H9 (cell line): Measurements from ENCODE around the gene DNAJC8. TPM values are rescaled to one million over a fixed set of nuclear protein-coding genes. Genes with fewer than 3 reads are reported as not detected.

Source experiments
- DNase-seq: peaks from one replicate; pipeline ENCODE4 v3.0.0-alpha.2; 2017
- H2AFZ ChIP-seq: one replicate; pipeline ENCODE4 v1.6.1; 2013; ENCODE audit warnings: mild to moderate bottlenecking, low read length, control low read depth, moderate library complexity
- H2AK5ac ChIP-seq: 2 replicates; pipeline ENCODE4 v1.6.1; 2013; ENCODE audit warnings: low read length, control low read depth, mixed read lengths; ENCODE audit not compliant: insufficient read length
- H2BK120ac ChIP-seq: one replicate; pipeline ENCODE4 v1.6.1; 2013; ENCODE audit warnings: low read depth, mild to moderate bottlenecking, low read length, control low read depth, inconsistent platforms; ENCODE audit not compliant: poor library complexity, severe bottlenecking
- H2BK12ac ChIP-seq: 2 replicates; pipeline ENCODE4 v1.6.1; 2013; ENCODE audit warnings: low read length, control low read depth, mixed read lengths, low read depth; ENCODE audit not compliant: insufficient read length
- H2BK15ac ChIP-seq: 2 replicates; pipeline ENCODE4 v1.6.1; 2013; ENCODE audit warnings: low read depth, low read length, control low read depth
- H2BK20ac ChIP-seq: one replicate; pipeline ENCODE4 v1.6.1; 2013; ENCODE audit warnings: low read depth, mild to moderate bottlenecking, low read length, control low read depth, inconsistent platforms; ENCODE audit not compliant: poor library complexity, severe bottlenecking
- H2BK5ac ChIP-seq: 2 replicates; pipeline ENCODE4 v1.6.1; 2013; ENCODE audit warnings: low read length, control low read depth, mixed read lengths; ENCODE audit not compliant: insufficient read length
- H3K14ac ChIP-seq: 2 replicates; pipeline ENCODE4 v1.6.1; 2013; ENCODE audit warnings: low read length, control low read depth; ENCODE audit not compliant: insufficient read depth
- H3K18ac ChIP-seq: 2 replicates; pipeline ENCODE4 v1.6.1; 2013; ENCODE audit warnings: low read depth, mild to moderate bottlenecking, mixed read lengths, low read length, control low read depth; ENCODE audit not compliant: insufficient read length
- H3K23ac ChIP-seq: 2 replicates; pipeline ENCODE4 v1.6.1; 2013; ENCODE audit warnings: low read length, control low read depth, mixed read lengths, low read depth; ENCODE audit not compliant: insufficient read length
- H3K23me2 ChIP-seq: 2 replicates; pipeline ENCODE4 v1.6.1; 2013; ENCODE audit warnings: low read depth, mild to moderate bottlenecking, mixed read lengths, low read length, control low read depth; ENCODE audit not compliant: insufficient read length, poor library complexity, severe bottlenecking
- H3K27ac ChIP-seq: 2 replicates; pipeline ENCODE4 v1.5.1; 2013; ENCODE audit warnings: low read length, control low read depth, mixed read lengths, low read depth; ENCODE audit not compliant: insufficient read length
- H3K27me3 ChIP-seq: 2 replicates; pipeline ENCODE4 v1.6.1; 2013; ENCODE audit warnings: low read length, control low read depth, inconsistent platforms; ENCODE audit not compliant: insufficient read depth
- H3K4ac ChIP-seq: 2 replicates; pipeline ENCODE4 v1.6.1; 2013; ENCODE audit warnings: low read depth, mild to moderate bottlenecking, control low read depth, inconsistent platforms, low read length, moderate library complexity
- H3K4me1 ChIP-seq: 2 replicates; pipeline ENCODE4 v1.6.1; 2013; ENCODE audit warnings: low read length, control low read depth, inconsistent platforms; ENCODE audit not compliant: insufficient read depth
- H3K4me2 ChIP-seq: 2 replicates; pipeline ENCODE4 v1.6.1; 2013; ENCODE audit warnings: low read length, control low read depth, mixed read lengths; ENCODE audit not compliant: insufficient read length, insufficient read depth
- H3K56ac ChIP-seq: 2 replicates; pipeline ENCODE4 v1.6.1; 2013; ENCODE audit warnings: low read depth, mild to moderate bottlenecking, mixed read lengths, low read length, control low read depth; ENCODE audit not compliant: insufficient read length
- H3K79me1 ChIP-seq: 2 replicates; pipeline ENCODE4 v1.6.1; 2013; ENCODE audit warnings: low read depth, mild to moderate bottlenecking, moderate library complexity, low read length, control low read depth, inconsistent platforms; ENCODE audit not compliant: insufficient read depth, poor library complexity, severe bottlenecking
- H3K79me2 ChIP-seq: 2 replicates; pipeline ENCODE4 v1.6.1; 2013; ENCODE audit warnings: low read length, control low read depth, inconsistent platforms; ENCODE audit not compliant: insufficient read depth
- H3K9ac ChIP-seq: 2 replicates; pipeline ENCODE4 v1.6.1; 2013; ENCODE audit warnings: low read length, control low read depth, mixed read lengths; ENCODE audit not compliant: insufficient read length; ENCODE audit errors: extremely low read depth
- H3K9me3 ChIP-seq: one replicate; pipeline ENCODE4 v1.6.1; 2013; ENCODE audit warnings: low read depth, low read length, inconsistent platforms; ENCODE audit not compliant: control insufficient read depth
- H3T11ph ChIP-seq: one replicate; pipeline ENCODE4 v1.6.1; 2013; ENCODE audit warnings: mild to moderate bottlenecking, low read length, control low read depth, inconsistent platforms
- H4K20me1 ChIP-seq: one replicate; pipeline ENCODE4 v1.6.1; 2013; ENCODE audit not compliant: control insufficient read depth, insufficient read length, insufficient read depth
- H4K5ac ChIP-seq: 2 replicates; pipeline ENCODE4 v1.6.1; 2013; ENCODE audit warnings: low read depth, mild to moderate bottlenecking, mixed read lengths, low read length, control low read depth; ENCODE audit not compliant: insufficient read length
- H4K8ac ChIP-seq: replicated peaks from 2 replicates; pipeline ENCODE4 v1.6.1; 2013; ENCODE audit warnings: low read length, control low read depth, mixed read lengths, low read depth; ENCODE audit not compliant: insufficient read length
- H4K91ac ChIP-seq: 2 replicates; pipeline ENCODE4 v1.6.1; 2013; ENCODE audit warnings: low read depth, mild to moderate bottlenecking, moderate library complexity, mixed read lengths, low read length, control low read depth; ENCODE audit not compliant: insufficient read length
- H3K27ac Mint-ChIP-seq, 3 experiments: 2 replicates in 2 of 3; 3 replicates in 1 of 3; pipeline ENCODE4 v1.8.0; 2020 to 2021; ENCODE audit warnings: mixed read lengths in 3 of 3, mild to moderate bottlenecking in 1 of 3, moderate library complexity in 1 of 3
- H3K27me3 Mint-ChIP-seq: 2 replicates; pipeline ENCODE4 v1.8.0; 2021; ENCODE audit warnings: low read depth, mild to moderate bottlenecking, moderate library complexity, mixed read lengths
- H3K36me3 Mint-ChIP-seq, 3 experiments: 2 replicates in 2 of 3; 3 replicates in 1 of 3; pipeline ENCODE4 v1.8.0; 2020 to 2021; ENCODE audit warnings: low read depth in 3 of 3, mixed read lengths in 3 of 3; ENCODE audit not compliant: insufficient read depth in 1 of 3
- H3K4me1 Mint-ChIP-seq, 2 experiments: 2 replicates each; pipeline ENCODE4 v1.8.0; 2020; ENCODE audit warnings: mixed read lengths in 2 of 2
- H3K4me3 Mint-ChIP-seq, 2 experiments: 2 replicates in 1 of 2; 3 replicates in 1 of 2; pipeline ENCODE4 v1.8.0; 2020 to 2021; ENCODE audit warnings: mild to moderate bottlenecking in 2 of 2, mixed read lengths in 2 of 2, moderate library complexity in 1 of 2
- H3K9me3 Mint-ChIP-seq, 2 experiments: 2 replicates in 1 of 2; 3 replicates in 1 of 2; pipeline ENCODE4 v1.8.0; 2020; ENCODE audit warnings: mild to moderate bottlenecking in 2 of 2, mixed read lengths in 2 of 2, moderate library complexity in 1 of 2
- WGBS: extraction: QIAGEN DNeasy Blood & Tissue Kit; methylation state at CpG from one replicate; pipeline ENCODE4 v1.1.7; 2013; ENCODE audit warnings: missing lambda C conversion rate, low lambda C conversion rate, mixed read lengths; ENCODE audit not compliant: insufficient read length; ENCODE audit errors: extremely low coverage; 5-methylcytosine and 5-hydroxymethylcytosine counted together
- total RNA-seq: library from RNA; stranded (reverse); gene quantifications from 2 replicates; pipeline ENCODE4 v1.2.1, GENCODE V29; 2021
- TF ChIP-seq, protein P1 (sequence below): fragments of 200-600 bp; sonication (generic); conservative IDR thresholded peaks from 3 replicates; pipeline ENCODE4 v1.8.0; 2021; ENCODE audit warnings: antibody characterized with exemption, mild to moderate bottlenecking

The DNAJC8 gene
- total RNA-seq, 1 experiment from 2014 or later, result 132 TPM

DNA sequence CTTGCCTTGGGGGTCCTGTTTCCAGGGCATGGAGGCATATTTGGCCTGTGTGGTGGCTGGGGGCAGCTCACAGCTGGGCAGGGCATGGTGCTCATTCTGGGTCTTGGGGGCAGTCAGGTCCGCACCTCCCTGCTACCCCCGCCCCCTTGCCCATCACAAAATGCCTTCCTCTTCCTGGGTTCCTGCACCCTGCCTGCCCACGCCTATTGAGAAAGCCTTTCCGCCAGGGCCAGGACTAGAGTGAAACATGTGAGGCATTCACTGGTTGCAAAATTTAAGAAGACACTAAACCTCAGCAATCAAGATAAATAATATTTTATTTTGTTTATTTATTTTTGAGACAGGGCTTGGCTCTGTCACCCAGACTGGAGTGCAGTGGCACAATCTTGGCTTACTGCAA, 76.0 kb downstream of the DNAJC8 start:
- Histone ChIP-seq H3T11ph (no peak overlapping the region), H2BK20ac (no peak overlapping the region), H3K23me2 (no peaks in the 10 kb centered on the region), H3K14ac (no peak overlapping the region), H2BK5ac (no peak overlapping the region), H3K4me2 (no peak overlapping the region), H3K23ac (no peak overlapping the region), H3K27ac (no peak overlapping the region), H3K79me1 (no peaks in the 10 kb centered on the region), H2BK12ac (no peak overlapping the region), H2AFZ (no peak overlapping the region), H3K18ac (no peak overlapping the region), H2BK15ac (no peak overlapping the region), H3K4ac (no peak overlapping the region), H4K8ac (peak overlapping the region; percentile 38), H3K9me3 (no peaks in the 10 kb centered on the region), H3K9ac (no peak overlapping the region), H4K20me1 (no peaks in the 10 kb centered on the region), H2AK5ac (no peak overlapping the region), H2BK120ac (no peak overlapping the region), H3K79me2 (no peaks in the 10 kb centered on the region), H3K56ac (no peak overlapping the region), H4K91ac (no peak overlapping the region), H3K4me1 (no peaks in the 10 kb centered on the region; the same call in 1 of the 2 replicates), H4K5ac (no peak overlapping the region), H3K27me3 (no peaks in the 10 kb centered on the region)
- H3K4me3 Mint-ChIP-seq, result no peak overlapping the region
- no peaks in the 10 kb centered on the region for H3K9me3 Mint-ChIP-seq
- peak overlapping the region in 1 of 3 experiments; percentile 84; a peak in 1 of 7 replicates for H3K27ac Mint-ChIP-seq
- peaks cover 0 to 3% of the 10 kb centered on the region in 2 experiments; a peak in 2 of 4 replicates for H3K4me1 Mint-ChIP-seq
- no peaks in the 10 kb centered on the region for H3K27me3 Mint-ChIP-seq
- DNase-seq, result no peak
- TF ChIP-seq, protein P1, sequence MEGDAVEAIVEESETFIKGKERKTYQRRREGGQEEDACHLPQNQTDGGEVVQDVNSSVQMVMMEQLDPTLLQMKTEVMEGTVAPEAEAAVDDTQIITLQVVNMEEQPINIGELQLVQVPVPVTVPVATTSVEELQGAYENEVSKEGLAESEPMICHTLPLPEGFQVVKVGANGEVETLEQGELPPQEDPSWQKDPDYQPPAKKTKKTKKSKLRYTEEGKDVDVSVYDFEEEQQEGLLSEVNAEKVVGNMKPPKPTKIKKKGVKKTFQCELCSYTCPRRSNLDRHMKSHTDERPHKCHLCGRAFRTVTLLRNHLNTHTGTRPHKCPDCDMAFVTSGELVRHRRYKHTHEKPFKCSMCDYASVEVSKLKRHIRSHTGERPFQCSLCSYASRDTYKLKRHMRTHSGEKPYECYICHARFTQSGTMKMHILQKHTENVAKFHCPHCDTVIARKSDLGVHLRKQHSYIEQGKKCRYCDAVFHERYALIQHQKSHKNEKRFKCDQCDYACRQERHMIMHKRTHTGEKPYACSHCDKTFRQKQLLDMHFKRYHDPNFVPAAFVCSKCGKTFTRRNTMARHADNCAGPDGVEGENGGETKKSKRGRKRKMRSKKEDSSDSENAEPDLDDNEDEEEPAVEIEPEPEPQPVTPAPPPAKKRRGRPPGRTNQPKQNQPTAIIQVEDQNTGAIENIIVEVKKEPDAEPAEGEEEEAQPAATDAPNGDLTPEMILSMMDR, result no peak
- H3K36me3 Mint-ChIP-seq, result no peaks in the 10 kb centered on the region
- WGBS, result no CpG with 5 or more reads among the region's 4 CpGs
